Tibial nerve (tissue), 4 donors: ENCODE measurements around the gene DLEU7.

Source experiments
- EP300 ChIP-seq, 2 donors: sonication (generic); formaldehyde crosslinking; IDR thresholded peaks; one replicate each; pipeline ENCODE4 v1.6.1; 2017; ENCODE audit warnings: antibody characterized with exemption in 2 of 2, mild to moderate bottlenecking in 1 of 2
- POLR2A ChIP-seq, 2 donors: fragments of 450-650 bp; IDR thresholded peaks; one replicate each; pipeline ENCODE4 v1.6.1; 2017; ENCODE audit warnings: antibody characterized with exemption in 2 of 2, mild to moderate bottlenecking in 2 of 2, moderate library complexity in 2 of 2
- TF ChIP-seq, protein P1 (sequence below), 5 experiments: fragments of 200-600 bp in 3 of 5; fragments of 450-650 bp in 2 of 5; sonication (generic) in 3 of 5; IDR thresholded peaks; one replicate each; pipeline ENCODE4 v1.5.1; 2016 to 2019; ENCODE audit warnings: antibody characterized with exemption in 5 of 5, mild to moderate bottlenecking in 3 of 5, moderate library complexity in 2 of 5

DNA sequence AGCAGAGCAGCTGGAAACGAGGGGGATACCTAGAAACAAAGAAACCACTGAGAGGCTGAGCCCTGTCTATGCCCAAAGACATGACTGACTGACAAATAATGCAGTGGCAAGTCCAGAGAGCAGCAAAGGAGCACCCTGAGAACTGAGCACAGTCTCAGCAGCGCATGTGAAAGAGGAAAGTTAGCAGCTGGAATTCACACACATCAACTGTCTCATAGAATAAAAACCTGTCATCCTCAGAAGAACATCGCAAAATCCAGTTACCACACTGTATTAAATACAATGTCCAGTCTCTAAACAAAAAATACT is 24.1 kb upstream of the DLEU7 start:
- TF ChIP-seq, protein P1, sequence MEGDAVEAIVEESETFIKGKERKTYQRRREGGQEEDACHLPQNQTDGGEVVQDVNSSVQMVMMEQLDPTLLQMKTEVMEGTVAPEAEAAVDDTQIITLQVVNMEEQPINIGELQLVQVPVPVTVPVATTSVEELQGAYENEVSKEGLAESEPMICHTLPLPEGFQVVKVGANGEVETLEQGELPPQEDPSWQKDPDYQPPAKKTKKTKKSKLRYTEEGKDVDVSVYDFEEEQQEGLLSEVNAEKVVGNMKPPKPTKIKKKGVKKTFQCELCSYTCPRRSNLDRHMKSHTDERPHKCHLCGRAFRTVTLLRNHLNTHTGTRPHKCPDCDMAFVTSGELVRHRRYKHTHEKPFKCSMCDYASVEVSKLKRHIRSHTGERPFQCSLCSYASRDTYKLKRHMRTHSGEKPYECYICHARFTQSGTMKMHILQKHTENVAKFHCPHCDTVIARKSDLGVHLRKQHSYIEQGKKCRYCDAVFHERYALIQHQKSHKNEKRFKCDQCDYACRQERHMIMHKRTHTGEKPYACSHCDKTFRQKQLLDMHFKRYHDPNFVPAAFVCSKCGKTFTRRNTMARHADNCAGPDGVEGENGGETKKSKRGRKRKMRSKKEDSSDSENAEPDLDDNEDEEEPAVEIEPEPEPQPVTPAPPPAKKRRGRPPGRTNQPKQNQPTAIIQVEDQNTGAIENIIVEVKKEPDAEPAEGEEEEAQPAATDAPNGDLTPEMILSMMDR (IDR thresholded peaks at IDR 0.05), result no peak
- no peak for TF ChIP-seq POLR2A (IDR thresholded peaks at IDR 0.05)
- no peak for TF ChIP-seq EP300 (IDR thresholded peaks at IDR 0.05)
